IMR-90 (cell line): ENCODE measurements around the gene ACSM4.

Source experiments
- CHD1 ChIP-seq: IDR thresholded peaks from 2 replicates; pipeline ENCODE4 v1.6.1; 2012; ENCODE audit warnings: low read depth, low read length, improper control_type of control experiment
- CTCF ChIP-seq: conservative IDR thresholded peaks from 2 replicates; pipeline ENCODE4 v1.5.1; 2012; ENCODE audit warnings: mild to moderate bottlenecking, low read depth, low read length, improper control_type of control experiment
- MAZ ChIP-seq: IDR thresholded peaks from 2 replicates; pipeline ENCODE4 v1.6.1; 2012; ENCODE audit warnings: low read depth, mild to moderate bottlenecking, low read length, improper control_type of control experiment, moderate library complexity, borderline replicate concordance
- POLR2A ChIP-seq: IDR thresholded peaks from 2 replicates; pipeline ENCODE4 v1.6.1; 2012; ENCODE audit warnings: mild to moderate bottlenecking, low read depth, low read length
- RAD21 ChIP-seq: IDR thresholded peaks from 2 replicates; pipeline ENCODE4 v1.6.1; 2012; ENCODE audit warnings: low read length, improper control_type of control experiment
- USF2 ChIP-seq: fragments of 150-350 bp; IDR thresholded peaks from 2 replicates; pipeline ENCODE4 v1.6.1; 2017; ENCODE audit warnings: mild to moderate bottlenecking, antibody characterized with exemption, low read length, low read depth

- no peak for TF ChIP-seq MAZ
- no peak for TF ChIP-seq POLR2A
- no peak for TF ChIP-seq RAD21
- no peak for TF ChIP-seq CTCF
- TF ChIP-seq CHD1: no peak
- no peak for TF ChIP-seq USF2
Observed at GRCh38 chr12:7282844-7283243, 21.0 kb upstream of the ACSM4 start.
